IMR-90 (cell line): Measurements from ENCODE around the gene FJX1. TPM values are rescaled to one million over a fixed set of nuclear protein-coding genes. Genes with fewer than 3 reads are reported as not detected.

ENCODE experiments used
- ATAC-seq: fragments of 200-7000 bp; cut with Tn5 transposase; 2 replicates; pipeline ENCODE4 v1.9.1; 2020; ENCODE audit warnings: low read depth, mild to moderate bottlenecking, moderate library complexity
- BruUV-seq: library from RNA; stranded (reverse); fragments of 400-500 nt; replicated peaks from 2 replicates; lab custom pipeline; 2021; lab: Mats Ljungman, UMichigan
- CTCF ChIA-PET: fragments of 300-600 bp; formaldehyde crosslinking; extraction: SDS; loops from one replicate; lab custom pipeline; 2021; ENCODE audit warnings: antibody characterized with exemption; lab: Yijun Ruan, JAX
- POLR2A ChIA-PET: fragments of 300-600 bp; sonication (Branson Sonifier 250); formaldehyde crosslinking; loops from one replicate; lab custom pipeline; 2022; ENCODE audit warnings: antibody characterized with exemption; ENCODE audit not compliant: unreplicated experiment; lab: Charles Lee
- DNase-seq: peaks from one replicate; pipeline ENCODE4 v3.0.0; 2013
- H2AFZ ChIP-seq: replicated peaks from 2 replicates; pipeline ENCODE3; 2013; ENCODE audit warnings: low read length, mild to moderate bottlenecking; ENCODE audit not compliant: poor library complexity
- H2AK5ac ChIP-seq: 2 replicates; pipeline ENCODE4 v1.6.1; 2013; ENCODE audit warnings: low read depth, low read length, inconsistent platforms
- H2AK9ac ChIP-seq: replicated peaks from 2 replicates; pipeline ENCODE3; 2013; ENCODE audit warnings: mild to moderate bottlenecking, low read depth, low read length, moderate library complexity; ENCODE audit not compliant: poor library complexity
- H2BK120ac ChIP-seq: 2 replicates; pipeline ENCODE4 v1.6.1; 2013; ENCODE audit warnings: low read depth, low read length, inconsistent platforms
- H2BK15ac ChIP-seq: 3 replicates; pipeline ENCODE4 v1.6.1; 2013; ENCODE audit warnings: low read depth, low read length, inconsistent platforms
- H2BK20ac ChIP-seq: 2 replicates; pipeline ENCODE4 v1.6.1; 2013; ENCODE audit warnings: low read depth, mild to moderate bottlenecking, inconsistent platforms, low read length, moderate library complexity
- H2BK5ac ChIP-seq: 2 replicates; pipeline ENCODE4 v1.6.1; 2013; ENCODE audit warnings: mild to moderate bottlenecking, low read depth, low read length, inconsistent platforms; ENCODE audit not compliant: poor library complexity, severe bottlenecking
- H3K14ac ChIP-seq: replicated peaks from 2 replicates; pipeline ENCODE4 v1.6.1; 2013; ENCODE audit warnings: low read depth, low read length, inconsistent platforms
- H3K18ac ChIP-seq: 2 replicates; pipeline ENCODE4 v1.6.1; 2013; ENCODE audit warnings: low read depth, low read length, control low read depth
- H3K23ac ChIP-seq: 2 replicates; pipeline ENCODE4 v1.6.1; 2013; ENCODE audit warnings: low read depth, low read length, inconsistent platforms
- H3K27ac ChIP-seq: 2 replicates; pipeline ENCODE4 v1.5.1; 2013; ENCODE audit warnings: mild to moderate bottlenecking, control low read depth, low read length; ENCODE audit not compliant: insufficient read depth
- H3K27me3 ChIP-seq: 2 replicates; pipeline ENCODE4 v1.6.1; 2013; ENCODE audit warnings: low read length; ENCODE audit not compliant: control insufficient read depth, insufficient read depth
- H3K36me3 ChIP-seq: 2 replicates; pipeline ENCODE4 v1.6.1; 2013; ENCODE audit warnings: low read length, mixed read lengths; ENCODE audit not compliant: control insufficient read depth, insufficient read depth
- H3K4ac ChIP-seq: 2 replicates; pipeline ENCODE4 v1.6.1; 2013; ENCODE audit warnings: low read depth, low read length, inconsistent platforms
- H3K4me1 ChIP-seq: 2 replicates; pipeline ENCODE4 v1.6.1; 2013; ENCODE audit warnings: low read length, mixed read lengths; ENCODE audit not compliant: control insufficient read depth, insufficient read depth
- H3K4me2 ChIP-seq: 2 replicates; pipeline ENCODE4 v1.6.1; 2013; ENCODE audit warnings: low read depth, mild to moderate bottlenecking, control low read depth, low read length, moderate library complexity
- H3K4me3 ChIP-seq: 2 replicates; pipeline ENCODE4 v1.5.1; 2013; ENCODE audit warnings: low read depth, mild to moderate bottlenecking, control low read depth, low read length, moderate library complexity; ENCODE audit not compliant: insufficient read depth
- H3K56ac ChIP-seq: 2 replicates; pipeline ENCODE4 v1.6.1; 2013; ENCODE audit warnings: low read length, inconsistent platforms; ENCODE audit not compliant: insufficient read depth; ENCODE audit errors: extremely low read depth
- H3K79me1 ChIP-seq, 2 experiments: 2 replicates each; pipeline ENCODE4 v1.6.1; 2013; ENCODE audit warnings: low read length in 2 of 2, inconsistent platforms in 1 of 2, low read depth in 1 of 2
- H3K9ac ChIP-seq: 2 replicates; pipeline ENCODE4 v1.6.1; 2013; ENCODE audit warnings: low read depth, low read length, control low read depth
- H3K9me1 ChIP-seq: 2 replicates; pipeline ENCODE4 v1.6.1; 2013; ENCODE audit warnings: low read length, inconsistent platforms; ENCODE audit not compliant: insufficient read depth
- H3K9me3 ChIP-seq: 2 replicates; pipeline ENCODE4 v1.6.1; 2013; ENCODE audit warnings: low read length; ENCODE audit not compliant: control insufficient read depth, insufficient read depth
- H4K20me1 ChIP-seq: 2 replicates; pipeline ENCODE4 v1.6.1; 2013; ENCODE audit warnings: low read length, inconsistent platforms; ENCODE audit not compliant: insufficient read depth
- H4K5ac ChIP-seq: 2 replicates; pipeline ENCODE4 v1.6.1; 2013; ENCODE audit warnings: mild to moderate bottlenecking, low read depth, low read length, control low read depth
- H4K8ac ChIP-seq, 2 experiments: 2 replicates each; pipeline ENCODE4 v1.6.1; 2013; ENCODE audit warnings: low read depth in 2 of 2, low read length in 2 of 2, control low read depth in 1 of 2, inconsistent platforms in 1 of 2
- H4K91ac ChIP-seq: 2 replicates; pipeline ENCODE4 v1.6.1; 2013; ENCODE audit warnings: low read depth, low read length, inconsistent platforms; ENCODE audit not compliant: insufficient read depth
- BHLHE40 ChIP-seq: fragments of 150-350 bp; IDR thresholded peaks from 2 replicates; pipeline ENCODE4 v1.6.1; 2016; ENCODE audit warnings: mild to moderate bottlenecking, low read depth, low read length
- CEBPB ChIP-seq: IDR thresholded peaks from 2 replicates; pipeline ENCODE4 v1.6.1; 2012; ENCODE audit warnings: low read depth, low read length, improper control_type of control experiment
- CHD1 ChIP-seq: IDR thresholded peaks from 2 replicates; pipeline ENCODE4 v1.6.1; 2012; ENCODE audit warnings: low read depth, low read length, improper control_type of control experiment
- FOS ChIP-seq: fragments of 150-350 bp; IDR thresholded peaks from 2 replicates; pipeline ENCODE4 v1.6.1; 2016; ENCODE audit warnings: low read depth, low read length
- MAFK ChIP-seq: IDR thresholded peaks from 2 replicates; pipeline ENCODE4 v1.6.1; 2012; ENCODE audit warnings: low read depth, low read length, improper control_type of control experiment
- MAZ ChIP-seq: IDR thresholded peaks from 2 replicates; pipeline ENCODE4 v1.6.1; 2012; ENCODE audit warnings: low read depth, mild to moderate bottlenecking, low read length, improper control_type of control experiment, moderate library complexity, borderline replicate concordance
- MXI1 ChIP-seq: IDR thresholded peaks from 2 replicates; pipeline ENCODE4 v1.6.1; 2012; ENCODE audit warnings: low read depth, mild to moderate bottlenecking, low read length, moderate library complexity, borderline replicate concordance
- NFE2L2 ChIP-seq: fragments of 150-350 bp; IDR thresholded peaks from 2 replicates; pipeline ENCODE4 v1.6.1; 2016; ENCODE audit warnings: low read depth, mild to moderate bottlenecking, low read length
- POLR2A ChIP-seq: IDR thresholded peaks from 2 replicates; pipeline ENCODE4 v1.6.1; 2012; ENCODE audit warnings: mild to moderate bottlenecking, low read depth, low read length
- RAD21 ChIP-seq: IDR thresholded peaks from 2 replicates; pipeline ENCODE4 v1.6.1; 2012; ENCODE audit warnings: low read length, improper control_type of control experiment
- RCOR1 ChIP-seq: IDR thresholded peaks from 2 replicates; pipeline ENCODE4 v1.6.1; 2012; ENCODE audit warnings: mild to moderate bottlenecking, low read length, improper control_type of control experiment; ENCODE audit not compliant: insufficient replicate concordance
- RFX5 ChIP-seq: IDR thresholded peaks from 2 replicates; pipeline ENCODE4 v1.8.0; 2012; ENCODE audit warnings: low read depth, mild to moderate bottlenecking, low read length, moderate library complexity
- SMC3 ChIP-seq: fragments of 150-350 bp; IDR thresholded peaks from 2 replicates; pipeline ENCODE4 v1.6.1; 2016; ENCODE audit warnings: low read depth, mild to moderate bottlenecking, antibody characterized with exemption, low read length, moderate library complexity
- WGBS, 2 experiments: methylation state at CpG; one replicate each; pipeline versions ENCODE4 v1.1.5 to v1.1.7; 2013; ENCODE audit warnings: missing lambda C conversion rate in 2 of 2; ENCODE audit not compliant: insufficient read length in 1 of 2; ENCODE audit errors: extremely low coverage in 2 of 2; 5-methylcytosine and 5-hydroxymethylcytosine counted together
- dilution Hi-C: fragments of 300-500 bp; cut with HindIII; formaldehyde crosslinking; loops from one replicate; pipeline ENCODE4 v1.14.3; 2018; ENCODE audit warnings: low sequenced_read_pairs; ENCODE audit not compliant: unreplicated experiment
- in situ Hi-C: fragments of 300-500 bp; cut with MboI; formaldehyde crosslinking; loops from 3 replicates; pipeline ENCODE4 v1.14.3; 2019; ENCODE audit warnings: low sequenced_read_pairs, inconsistent platforms, mixed read lengths
- intact Hi-C: fragments of 100-400 bp; cut with micrococcal nuclease; formaldehyde crosslinking; loops from 2 replicates; pipeline ENCODE4 v1.10.0; 2022
- polyA plus RNA-seq, 3 experiments: library from polyadenylated mRNA; depleted of rRNA; stranded (reverse); fragments of >200 nt; gene quantifications; 2 replicates each; pipeline ENCODE4 v1.2.3, GENCODE V29; 2012; ENCODE audit warnings: low replicate concordance in 1 of 3
- total RNA-seq: library from RNA; depleted of rRNA; stranded (reverse); fragments of >200 nt; gene quantifications from 2 replicates; pipeline ENCODE4 v1.2.3, GENCODE V29; 2012
- TF ChIP-seq, protein P1 (sequence below): conservative IDR thresholded peaks from 2 replicates; pipeline ENCODE4 v1.5.1; 2012; ENCODE audit warnings: mild to moderate bottlenecking, low read depth, low read length, improper control_type of control experiment
- TF ChIP-seq, protein P2 (sequence below): fragments of 150-350 bp; IDR thresholded peaks from 2 replicates; pipeline ENCODE4 v1.6.1; 2017; ENCODE audit warnings: mild to moderate bottlenecking, antibody characterized with exemption, low read length, low read depth
- TF ChIP-seq, protein P3 (sequence below): fragments of 150-350 bp; IDR thresholded peaks from 2 replicates; pipeline ENCODE4 v1.6.1; 2016; ENCODE audit warnings: low read depth, mild to moderate bottlenecking, low read length, moderate library complexity, borderline replicate concordance

The FJX1 gene
- total and polyA plus RNA-seq, 2 of the 4 experiments (the other 2 are of a cell fraction), result 8.4 to 11.2 TPM

DNA sequence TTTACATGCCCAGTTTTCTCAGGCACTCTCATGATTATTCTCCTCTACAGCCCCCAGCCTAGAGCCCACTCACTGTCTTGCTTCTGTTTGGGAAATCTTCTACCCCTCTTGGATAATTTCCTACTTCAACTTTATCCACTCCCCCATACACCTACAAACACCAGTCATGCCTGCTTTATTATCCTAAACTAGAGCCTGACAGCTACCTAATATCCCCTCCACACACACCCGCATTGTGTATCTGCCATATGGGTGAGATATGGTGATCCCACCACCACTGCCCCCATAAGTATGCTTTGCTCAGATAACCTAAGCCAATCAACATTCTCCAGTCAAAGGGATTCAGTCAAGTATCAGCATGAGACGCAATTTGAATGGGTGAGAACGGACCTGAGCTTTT is 15.3 kb upstream of the FJX1 start:
- no TSS peak for BruUV-seq
- no peak overlapping the region for H2AFZ ChIP-seq
- in situ Hi-C loops (loop anchor here (25.0 kb wide), 1 partner anchor 859 kb away; no protein-coding TSS in a partner anchor), dilution Hi-C loops (no loop called here), intact Hi-C loops (no loop called here)
- no peak overlapping the region for H2BK5ac ChIP-seq
- no peak overlapping the region for H3K4me2 ChIP-seq
- H4K5ac ChIP-seq, result no peak overlapping the region
- peaks cover 6% of the 10 kb centered on the region for H3K4me1 ChIP-seq
- no peak overlapping the region for H3K4me3 ChIP-seq
- H2AK9ac ChIP-seq, result no peak overlapping the region
- H3K9me3 ChIP-seq, result no peaks in the 10 kb centered on the region
- no peak overlapping the region for H2BK20ac ChIP-seq
- no peaks in the 10 kb centered on the region for H3K27me3 ChIP-seq
- H4K91ac ChIP-seq, result no peak overlapping the region
- TF ChIP-seq, protein P1, sequence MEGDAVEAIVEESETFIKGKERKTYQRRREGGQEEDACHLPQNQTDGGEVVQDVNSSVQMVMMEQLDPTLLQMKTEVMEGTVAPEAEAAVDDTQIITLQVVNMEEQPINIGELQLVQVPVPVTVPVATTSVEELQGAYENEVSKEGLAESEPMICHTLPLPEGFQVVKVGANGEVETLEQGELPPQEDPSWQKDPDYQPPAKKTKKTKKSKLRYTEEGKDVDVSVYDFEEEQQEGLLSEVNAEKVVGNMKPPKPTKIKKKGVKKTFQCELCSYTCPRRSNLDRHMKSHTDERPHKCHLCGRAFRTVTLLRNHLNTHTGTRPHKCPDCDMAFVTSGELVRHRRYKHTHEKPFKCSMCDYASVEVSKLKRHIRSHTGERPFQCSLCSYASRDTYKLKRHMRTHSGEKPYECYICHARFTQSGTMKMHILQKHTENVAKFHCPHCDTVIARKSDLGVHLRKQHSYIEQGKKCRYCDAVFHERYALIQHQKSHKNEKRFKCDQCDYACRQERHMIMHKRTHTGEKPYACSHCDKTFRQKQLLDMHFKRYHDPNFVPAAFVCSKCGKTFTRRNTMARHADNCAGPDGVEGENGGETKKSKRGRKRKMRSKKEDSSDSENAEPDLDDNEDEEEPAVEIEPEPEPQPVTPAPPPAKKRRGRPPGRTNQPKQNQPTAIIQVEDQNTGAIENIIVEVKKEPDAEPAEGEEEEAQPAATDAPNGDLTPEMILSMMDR, result no peak
- TF ChIP-seq RFX5, result no peak
- TF ChIP-seq FOS, result no peak
- no peak for TF ChIP-seq CEBPB
- no peak for TF ChIP-seq SMC3
- no peak for TF ChIP-seq RCOR1
- TF ChIP-seq RAD21, result no peak
- no peak for TF ChIP-seq CHD1
- TF ChIP-seq POLR2A, result no peak
- no peak for TF ChIP-seq MXI1
- no peak for TF ChIP-seq MAZ
- TF ChIP-seq NFE2L2, result no peak
- no peak for TF ChIP-seq BHLHE40
- TF ChIP-seq, protein P2, sequence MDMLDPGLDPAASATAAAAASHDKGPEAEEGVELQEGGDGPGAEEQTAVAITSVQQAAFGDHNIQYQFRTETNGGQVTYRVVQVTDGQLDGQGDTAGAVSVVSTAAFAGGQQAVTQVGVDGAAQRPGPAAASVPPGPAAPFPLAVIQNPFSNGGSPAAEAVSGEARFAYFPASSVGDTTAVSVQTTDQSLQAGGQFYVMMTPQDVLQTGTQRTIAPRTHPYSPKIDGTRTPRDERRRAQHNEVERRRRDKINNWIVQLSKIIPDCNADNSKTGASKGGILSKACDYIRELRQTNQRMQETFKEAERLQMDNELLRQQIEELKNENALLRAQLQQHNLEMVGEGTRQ, result no peak
- no peak for TF ChIP-seq MAFK
- TF ChIP-seq, protein P3, sequence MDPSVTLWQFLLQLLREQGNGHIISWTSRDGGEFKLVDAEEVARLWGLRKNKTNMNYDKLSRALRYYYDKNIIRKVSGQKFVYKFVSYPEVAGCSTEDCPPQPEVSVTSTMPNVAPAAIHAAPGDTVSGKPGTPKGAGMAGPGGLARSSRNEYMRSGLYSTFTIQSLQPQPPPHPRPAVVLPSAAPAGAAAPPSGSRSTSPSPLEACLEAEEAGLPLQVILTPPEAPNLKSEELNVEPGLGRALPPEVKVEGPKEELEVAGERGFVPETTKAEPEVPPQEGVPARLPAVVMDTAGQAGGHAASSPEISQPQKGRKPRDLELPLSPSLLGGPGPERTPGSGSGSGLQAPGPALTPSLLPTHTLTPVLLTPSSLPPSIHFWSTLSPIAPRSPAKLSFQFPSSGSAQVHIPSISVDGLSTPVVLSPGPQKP, result no peak
- H3K18ac ChIP-seq, result no peak overlapping the region
- H3K56ac ChIP-seq, result no peak overlapping the region
- no peak overlapping the region for H4K8ac ChIP-seq
- no peak overlapping the region for H3K14ac ChIP-seq
- no peak overlapping the region for H3K9ac ChIP-seq
- H3K4ac ChIP-seq, result no peak overlapping the region
- DNase-seq, result no peak
- H3K9me1 ChIP-seq, result no peaks in the 10 kb centered on the region; the same call in 1 of the 2 replicates
- no peak overlapping the region for H3K27ac ChIP-seq
- POLR2A ChIA-PET, result no interaction called here
- no peak overlapping the region for H3K23ac ChIP-seq
- no peaks in the 10 kb centered on the region for H3K36me3 ChIP-seq
- CTCF ChIA-PET, result no interaction called here
- H2AK5ac ChIP-seq, result no peak overlapping the region
- no CpG with 5 or more reads among the region's 3 CpGs for WGBS, 2 experiments
- no peak overlapping the region for H2BK15ac ChIP-seq
- H4K20me1 ChIP-seq, result no peaks in the 10 kb centered on the region
- H3K79me1 ChIP-seq, result no peaks in the 10 kb centered on the region
- H2BK120ac ChIP-seq, result no peak overlapping the region
- ATAC-seq, result no peak
